Hair follicle dermal papilla cell (primary cell): ENCODE data around the gene DNAH17. TPM values are rescaled to one million over a fixed set of nuclear protein-coding genes. Genes with fewer than 3 reads are reported as not detected.

ENCODE experiments used
- small RNA-seq: library from RNA; depleted of rRNA; stranded (forward); fragments of <200 nt; gene quantifications from one replicate; pipeline ENCODE3, GENCODE V24; 2012
- total RNA-seq: library from RNA; depleted of rRNA; stranded (reverse); fragments of >200 nt; gene quantifications from 2 replicates; pipeline ENCODE4 v1.2.3, GENCODE V29; 2012

DNAH17 gene, protein sequence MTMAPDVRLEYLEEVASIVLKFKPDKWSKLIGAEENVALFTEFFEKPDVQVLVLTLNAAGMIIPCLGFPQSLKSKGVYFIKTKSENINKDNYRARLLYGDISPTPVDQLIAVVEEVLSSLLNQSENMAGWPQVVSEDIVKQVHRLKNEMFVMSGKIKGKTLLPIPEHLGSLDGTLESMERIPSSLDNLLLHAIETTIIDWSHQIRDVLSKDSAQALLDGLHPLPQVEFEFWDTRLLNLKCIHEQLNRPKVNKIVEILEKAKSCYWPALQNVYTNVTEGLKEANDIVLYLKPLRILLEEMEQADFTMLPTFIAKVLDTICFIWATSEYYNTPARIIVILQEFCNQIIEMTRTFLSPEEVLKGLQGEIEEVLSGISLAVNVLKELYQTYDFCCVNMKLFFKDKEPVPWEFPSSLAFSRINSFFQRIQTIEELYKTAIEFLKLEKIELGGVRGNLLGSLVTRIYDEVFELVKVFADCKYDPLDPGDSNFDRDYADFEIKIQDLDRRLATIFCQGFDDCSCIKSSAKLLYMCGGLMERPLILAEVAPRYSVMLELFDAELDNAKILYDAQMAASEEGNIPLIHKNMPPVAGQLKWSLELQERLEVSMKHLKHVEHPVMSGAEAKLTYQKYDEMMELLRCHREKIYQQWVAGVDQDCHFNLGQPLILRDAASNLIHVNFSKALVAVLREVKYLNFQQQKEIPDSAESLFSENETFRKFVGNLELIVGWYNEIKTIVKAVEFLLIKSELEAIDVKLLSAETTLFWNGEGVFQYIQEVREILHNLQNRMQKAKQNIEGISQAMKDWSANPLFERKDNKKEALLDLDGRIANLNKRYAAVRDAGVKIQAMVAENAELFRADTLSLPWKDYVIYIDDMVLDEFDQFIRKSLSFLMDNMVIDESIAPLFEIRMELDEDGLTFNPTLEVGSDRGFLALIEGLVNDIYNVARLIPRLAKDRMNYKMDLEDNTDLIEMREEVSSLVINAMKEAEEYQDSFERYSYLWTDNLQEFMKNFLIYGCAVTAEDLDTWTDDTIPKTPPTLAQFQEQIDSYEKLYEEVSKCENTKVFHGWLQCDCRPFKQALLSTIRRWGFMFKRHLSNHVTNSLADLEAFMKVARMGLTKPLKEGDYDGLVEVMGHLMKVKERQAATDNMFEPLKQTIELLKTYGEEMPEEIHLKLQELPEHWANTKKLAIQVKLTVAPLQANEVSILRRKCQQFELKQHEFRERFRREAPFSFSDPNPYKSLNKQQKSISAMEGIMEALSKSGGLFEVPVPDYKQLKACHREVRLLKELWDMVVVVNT (N-terminal part only)
- total RNA-seq = 0.16 TPM in 1 of 2 replicates, not detected in the other

DNA sequence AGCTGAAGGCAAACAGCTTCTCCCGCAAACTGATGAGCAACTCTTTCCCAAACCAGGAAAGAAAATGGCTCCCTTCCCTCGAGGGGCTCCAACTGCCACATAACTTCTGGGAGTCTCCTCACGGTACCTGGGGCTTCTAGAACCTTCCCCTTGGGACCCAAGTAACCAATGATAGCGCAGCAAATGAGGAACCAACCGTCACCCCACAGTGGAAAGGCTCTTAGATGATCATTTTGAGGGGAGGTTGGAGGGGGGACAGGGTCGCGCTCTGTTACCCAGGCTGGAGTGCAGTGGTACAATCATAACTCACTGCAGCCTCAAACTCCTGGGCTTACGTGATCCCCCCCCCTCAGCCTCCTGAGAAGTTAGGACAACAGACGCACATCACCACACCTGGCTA lies at the start of gene DNAH17:
Gene DNAH17, minus strand, starts transcription at position 101 of the 400 bp plus-strand sequence. CDS start 2,339 bp downstream, outside the sequence.

GRCh38 chr17:78378225-78379130 lies 198.7 kb downstream of the DNAH17 start, which contains the start of gene PGS1:
PGS1 (plus strand) TSS chr17:78378649; CDS start chr17:78378666, 17 bp downstream.

Small RNA genes within 50 kb of the gene (small RNA-seq; reads per million reads assigned to genes)
- gene RF00415 (not detected), gene RN7SL454P (not detected)

Other genes starting within 250 kb of the DNAH17 start
- gene SOCS3, start 217.3 kb downstream of the DNAH17 start, total RNA-seq = 216 and 282 TPM in 2 replicates
- 53.2 and 63.3 TPM in 2 replicates for gene PGS1, start 198.7 kb downstream of the DNAH17 start, total RNA-seq
- 13.6 and 14.0 TPM in 2 replicates for gene CYTH1, start 204.9 kb upstream of the DNAH17 start, total RNA-seq